ENCODE data around the gene CD46. TPM values are rescaled to one million over a fixed set of nuclear protein-coding genes. Genes with fewer than 3 reads are reported as not detected.
"Not testable (repeated sequence)": the region's sequence is repeated elsewhere in the genome, so short reads cannot be mapped to it uniquely, and the experiment has no call there.

Gene CD46
- total and polyA plus RNA-seq, 2 donors (not counting 1 experiment from before 2014, with no cell fraction given), result 38.6 to 173 TPM

DNA sequence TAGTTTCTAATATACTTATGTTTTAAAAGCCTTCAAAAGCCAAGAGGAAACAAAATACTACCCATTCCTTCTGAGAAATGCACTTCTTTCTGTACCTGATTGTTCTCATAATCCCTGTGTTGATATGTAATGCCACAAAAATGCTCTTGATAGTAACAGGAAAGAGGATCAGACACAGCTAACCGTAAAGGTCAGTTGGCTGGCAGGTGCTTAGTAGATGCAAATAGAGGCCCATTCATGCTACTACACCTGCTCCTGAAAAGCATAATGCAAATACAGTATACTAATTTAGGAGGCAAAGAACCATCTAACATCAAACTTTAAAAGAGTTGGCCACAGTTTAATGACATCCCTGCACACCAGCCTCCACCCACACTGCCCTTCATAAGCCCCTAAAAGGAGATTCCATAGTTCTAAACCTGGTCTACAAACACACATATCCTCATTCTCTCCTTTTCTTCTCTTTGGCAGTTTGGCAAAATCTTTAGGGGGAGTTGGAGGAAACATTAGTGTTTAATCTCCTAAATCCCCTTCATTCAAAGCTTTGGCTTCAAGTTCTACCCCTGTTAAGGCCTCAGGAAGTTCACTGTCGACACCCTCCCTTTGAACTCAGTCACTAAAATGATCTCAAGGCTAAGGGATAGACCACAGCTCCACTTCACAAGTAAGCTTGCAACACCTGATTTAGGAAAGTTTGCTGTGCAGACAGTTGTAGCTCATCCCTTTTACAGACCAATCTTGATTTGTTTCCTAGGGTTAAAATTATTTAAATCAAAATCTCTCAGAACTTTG lies 2.9 kb upstream of the CD46 start:
- Histone ChIP-seq H3K27me3 (replicated peaks in 1 of 4; ENCODE audit: control extremely low read depth in 1 of 4, control insufficient read depth in 3 of 4, insufficient read depth in 4 of 4, low read length in 3 of 4) (no peaks in the 10 kb centered on the region), H3K27ac (ENCODE audit: low read length in 2 of 2) (no peak overlapping the region), H3K79me2 (ENCODE audit: control insufficient read depth, insufficient read depth, low read length) (peaks cover 40% of the 10 kb centered on the region), H3K4me3 (ENCODE audit: control extremely low read depth in 1 of 5, extremely low read depth in 1 of 5, insufficient read depth in 1 of 5, low read depth in 2 of 5, low read length in 4 of 5) (no peak overlapping the region), H3K4me2 (replicated peaks; ENCODE audit: low read depth, low read length, poor library complexity, severe bottlenecking) (no peak overlapping the region), H4K20me1 (ENCODE audit: control insufficient read depth, insufficient read depth, low read length, poor library complexity, severe bottlenecking) (peaks cover 4% of the 10 kb centered on the region), H3K36me3 (replicated peaks in 1 of 2; ENCODE audit: control extremely low read depth in 1 of 2, control insufficient read depth in 1 of 2, extremely low read depth in 1 of 2, insufficient read depth in 2 of 2, low read length in 1 of 2) (no peaks in the 10 kb centered on the region), H2AFZ (ENCODE audit: insufficient read depth, low read depth, low read length, poor library complexity, severe bottlenecking) (no peak overlapping the region), H3K9me3 (ENCODE audit: control extremely low read depth in 1 of 3, control insufficient read depth in 2 of 3, insufficient read depth in 1 of 3, low read length in 2 of 3) (no peaks in the 10 kb centered on the region), H3K4me1 (ENCODE audit: control insufficient read depth in 2 of 2, insufficient read depth in 2 of 2, low read length in 2 of 2) (peaks cover 15 to 17% of the 10 kb centered on the region in 2 donors), H3K9ac (ENCODE audit: low read length) (no peak overlapping the region)
- CTCF ChIA-PET, result no interaction called here
- TF ChIP-seq EZH2 (IDR thresholded peaks at IDR 0.05; ENCODE audit: borderline replicate concordance, insufficient read depth, low read depth, low read length, poor library complexity, severe bottlenecking), result no peak
- DNase-seq (no peak), ATAC-seq (ENCODE audit: low read depth) (no peak)
- WGBS (ENCODE audit: insufficient coverage), result no CpG with 5 or more reads among the region's 2 CpGs
- no peaks in the 10 kb centered on the region for H3K27me3 Mint-ChIP-seq
- no peak overlapping the region for H3K4me3 Mint-ChIP-seq
- H3K27ac Mint-ChIP-seq, result no peak overlapping the region
- POLR2A ChIA-PET, result no interaction called here
- H3K9me3 Mint-ChIP-seq (ENCODE audit: insufficient read depth), result no peaks in the 10 kb centered on the region
- intact Hi-C loops (cut with micrococcal nuclease), result no loop called here
- peaks cover 30% of the 10 kb centered on the region for H3K4me1 Mint-ChIP-seq

DNA sequence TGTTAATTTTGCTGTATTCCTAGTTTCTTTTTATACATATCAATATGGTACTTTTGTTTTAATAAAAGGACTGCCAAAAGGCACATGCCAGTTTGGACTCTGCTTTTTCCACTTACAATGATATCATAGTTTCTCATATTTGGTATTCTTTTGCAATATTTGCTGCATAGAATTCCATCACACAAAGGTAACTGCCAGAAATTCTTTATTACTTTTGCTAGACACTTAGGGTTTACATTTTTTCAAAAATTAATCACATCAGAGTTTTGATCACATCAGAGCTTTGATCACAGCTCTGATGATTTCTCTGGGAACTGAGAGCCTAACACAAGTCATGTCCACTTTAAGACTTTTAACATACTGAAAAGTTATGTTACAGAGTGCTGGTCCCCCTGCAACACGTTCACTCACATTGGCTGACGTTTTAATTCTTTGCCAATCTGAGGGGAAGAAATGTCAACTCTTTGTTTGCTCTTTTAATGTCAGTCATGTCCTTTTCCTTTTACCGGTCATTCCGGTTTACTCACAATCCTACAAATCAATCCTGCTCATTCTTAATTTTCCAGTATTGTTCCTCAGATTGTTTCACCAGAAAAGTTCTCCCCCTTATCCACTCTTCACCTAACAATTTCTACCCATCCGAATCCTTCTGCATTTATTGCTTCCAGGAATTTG lies 1.1 kb upstream of the CD46 start:
- Histone ChIP-seq H3K79me2 (ENCODE audit: control insufficient read depth, insufficient read depth, low read length) (peaks cover 58% of the 10 kb centered on the region), H3K27ac (ENCODE audit: low read length in 2 of 2) (peak overlapping the region; percentile 81 to 89), H3K27me3 (replicated peaks in 1 of 4; ENCODE audit: control extremely low read depth in 1 of 4, control insufficient read depth in 3 of 4, insufficient read depth in 4 of 4, low read length in 3 of 4) (no peaks in the 10 kb centered on the region), H3K4me1 (ENCODE audit: control insufficient read depth in 2 of 2, insufficient read depth in 2 of 2, low read length in 2 of 2) (peaks cover 18 to 24% of the 10 kb centered on the region in 2 donors), H2AFZ (ENCODE audit: insufficient read depth, low read depth, low read length, poor library complexity, severe bottlenecking) (peak overlapping the region; percentile 91), H3K4me2 (replicated peaks; ENCODE audit: low read depth, low read length, poor library complexity, severe bottlenecking) (peak overlapping the region; percentile 95), H3K4me3 (ENCODE audit: control extremely low read depth in 1 of 5, extremely low read depth in 1 of 5, insufficient read depth in 1 of 5, low read depth in 2 of 5, low read length in 4 of 5) (peak overlapping the region in 2 of 5 experiments; percentile 70 to 91), H3K36me3 (replicated peaks in 1 of 2; ENCODE audit: control extremely low read depth in 1 of 2, control insufficient read depth in 1 of 2, extremely low read depth in 1 of 2, insufficient read depth in 2 of 2, low read length in 1 of 2) (no peaks in the 10 kb centered on the region), H3K9me3 (ENCODE audit: control extremely low read depth in 1 of 3, control insufficient read depth in 2 of 3, insufficient read depth in 1 of 3, low read length in 2 of 3) (no peaks in the 10 kb centered on the region), H4K20me1 (ENCODE audit: control insufficient read depth, insufficient read depth, low read length, poor library complexity, severe bottlenecking) (peaks cover 13% of the 10 kb centered on the region), H3K9ac (ENCODE audit: low read length) (peak overlapping the region; percentile 97)
- Mint-ChIP-seq H3K27ac (peak overlapping the region; percentile 98), H3K27me3 (no peaks in the 10 kb centered on the region), H3K9me3 (ENCODE audit: insufficient read depth) (no peaks in the 10 kb centered on the region), H3K4me3 (peak overlapping the region; percentile 99), H3K4me1 (peaks cover 44% of the 10 kb centered on the region)
- DNase-seq (no peak), ATAC-seq (ENCODE audit: low read depth) (no peak)
- 97% methylated on average over 4 of the region's 5 CpGs for WGBS (ENCODE audit: insufficient coverage)
- TF ChIP-seq, protein P1, sequence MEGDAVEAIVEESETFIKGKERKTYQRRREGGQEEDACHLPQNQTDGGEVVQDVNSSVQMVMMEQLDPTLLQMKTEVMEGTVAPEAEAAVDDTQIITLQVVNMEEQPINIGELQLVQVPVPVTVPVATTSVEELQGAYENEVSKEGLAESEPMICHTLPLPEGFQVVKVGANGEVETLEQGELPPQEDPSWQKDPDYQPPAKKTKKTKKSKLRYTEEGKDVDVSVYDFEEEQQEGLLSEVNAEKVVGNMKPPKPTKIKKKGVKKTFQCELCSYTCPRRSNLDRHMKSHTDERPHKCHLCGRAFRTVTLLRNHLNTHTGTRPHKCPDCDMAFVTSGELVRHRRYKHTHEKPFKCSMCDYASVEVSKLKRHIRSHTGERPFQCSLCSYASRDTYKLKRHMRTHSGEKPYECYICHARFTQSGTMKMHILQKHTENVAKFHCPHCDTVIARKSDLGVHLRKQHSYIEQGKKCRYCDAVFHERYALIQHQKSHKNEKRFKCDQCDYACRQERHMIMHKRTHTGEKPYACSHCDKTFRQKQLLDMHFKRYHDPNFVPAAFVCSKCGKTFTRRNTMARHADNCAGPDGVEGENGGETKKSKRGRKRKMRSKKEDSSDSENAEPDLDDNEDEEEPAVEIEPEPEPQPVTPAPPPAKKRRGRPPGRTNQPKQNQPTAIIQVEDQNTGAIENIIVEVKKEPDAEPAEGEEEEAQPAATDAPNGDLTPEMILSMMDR (IDR thresholded peaks at IDR 0.05), result no peak
- no peak for TF ChIP-seq EZH2 (IDR thresholded peaks at IDR 0.05; ENCODE audit: borderline replicate concordance, insufficient read depth, low read depth, low read length, poor library complexity, severe bottlenecking)
- CTCF ChIA-PET, result no interaction called here
- intact Hi-C loops (cut with micrococcal nuclease), result loop anchor here (5.0 kb wide), 2 partner anchors 117 to 212 kb away; no protein-coding TSS in a partner anchor
- POLR2A ChIA-PET, result no interaction called here

DNA sequence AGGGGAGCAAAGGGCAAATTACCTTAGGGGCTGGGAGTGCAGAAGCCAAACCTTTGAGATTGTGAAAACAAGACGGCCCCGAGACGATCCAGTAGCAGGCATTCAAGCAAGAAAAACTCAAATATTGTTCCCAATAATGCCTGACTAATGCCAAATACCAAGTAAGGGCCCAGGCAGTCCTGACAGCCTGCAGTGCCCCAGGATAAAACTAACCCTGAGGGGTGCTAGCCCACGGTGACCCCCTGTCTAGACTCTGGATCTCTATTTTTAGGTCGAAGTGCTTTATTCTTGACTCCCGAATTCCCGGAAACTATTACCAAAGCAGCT lies 428 bp upstream of the CD46 start:
- Histone ChIP-seq H4K20me1 (ENCODE audit: control insufficient read depth, insufficient read depth, low read length, poor library complexity, severe bottlenecking) (peaks cover 17% of the 10 kb centered on the region), H3K4me3 (ENCODE audit: control extremely low read depth in 1 of 5, extremely low read depth in 1 of 5, insufficient read depth in 1 of 5, low read depth in 2 of 5, low read length in 4 of 5) (peak overlapping the region; percentile 70 to 91 (median 81)), H2AFZ (ENCODE audit: insufficient read depth, low read depth, low read length, poor library complexity, severe bottlenecking) (peak overlapping the region; percentile 91), H3K9ac (ENCODE audit: low read length) (peak overlapping the region; percentile 97), H3K4me1 (ENCODE audit: control insufficient read depth in 2 of 2, insufficient read depth in 2 of 2, low read length in 2 of 2) (peaks cover 18 to 26% of the 10 kb centered on the region in 2 donors), H3K27ac (ENCODE audit: low read length in 2 of 2) (peak overlapping the region; percentile 81 to 89), H3K79me2 (ENCODE audit: control insufficient read depth, insufficient read depth, low read length) (peaks cover 65% of the 10 kb centered on the region), H3K4me2 (replicated peaks; ENCODE audit: low read depth, low read length, poor library complexity, severe bottlenecking) (peak overlapping the region; percentile 95)
- POLR2A ChIA-PET, result interaction anchor here (1.5 kb wide), 1 partner anchor 73 kb away, joined by 3 read pairs; no protein-coding TSS in a partner anchor
- Mint-ChIP-seq H3K27ac (peak overlapping the region; percentile 98), H3K4me3 (peak overlapping the region; percentile 99), H3K4me1 (peaks cover 47% of the 10 kb centered on the region)
- ATAC-seq (ENCODE audit: low read depth); H3K36me3 ChIP-seq (replicated peaks in 1 of 2; ENCODE audit: control extremely low read depth in 1 of 2, control insufficient read depth in 1 of 2, extremely low read depth in 1 of 2, insufficient read depth in 2 of 2, low read length in 1 of 2); DNase-seq; H3K9me3 ChIP-seq (ENCODE audit: control extremely low read depth in 1 of 3, control insufficient read depth in 2 of 3, insufficient read depth in 1 of 3, low read length in 2 of 3); CTCF ChIA-PET; H3K9me3 Mint-ChIP-seq (ENCODE audit: insufficient read depth); H3K27me3 ChIP-seq (replicated peaks in 1 of 4; ENCODE audit: control extremely low read depth in 1 of 4, control insufficient read depth in 3 of 4, insufficient read depth in 4 of 4, low read length in 3 of 4); H3K27me3 Mint-ChIP-seq: not testable (repeated sequence)
- intact Hi-C loops (cut with micrococcal nuclease), result loop anchor here (5.0 kb wide), 2 partner anchors 116 to 211 kb away; no protein-coding TSS in a partner anchor
- WGBS (ENCODE audit: insufficient coverage), result 2% methylated on average over 4 of the region's 7 CpGs
